Large intestine (tissue), 3 donors: Measurements from ENCODE around the gene FYB1. TPM values are rescaled to one million over a fixed set of nuclear protein-coding genes. Genes with fewer than 3 reads are reported as not detected.

Source experiments
- DNase-seq, 2 donors: peaks; one replicate each; pipeline versions ENCODE4 v3.0.0 to v3.0.0-alpha.2; 2013
- H3K27ac ChIP-seq: one replicate; pipeline ENCODE4 v1.5.1; 2013; ENCODE audit warnings: low read length
- H3K27me3 ChIP-seq: 2 replicates; pipeline ENCODE4 v1.6.1; 2013; ENCODE audit warnings: low read length; ENCODE audit not compliant: control insufficient read depth, insufficient read depth
- H3K36me3 ChIP-seq: 2 replicates; pipeline ENCODE4 v1.6.1; 2013; ENCODE audit warnings: low read length; ENCODE audit not compliant: control insufficient read depth, insufficient read depth
- H3K4me1 ChIP-seq: one replicate; pipeline ENCODE4 v1.6.1; 2013; ENCODE audit warnings: low read length; ENCODE audit not compliant: control insufficient read depth, insufficient read depth
- H3K4me3 ChIP-seq: one replicate; pipeline ENCODE4 v1.5.1; 2013; ENCODE audit warnings: low read length
- H3K9me3 ChIP-seq: one replicate; pipeline ENCODE4 v1.6.1; 2013; ENCODE audit warnings: mild to moderate bottlenecking, low read depth, low read length, moderate library complexity; ENCODE audit not compliant: control insufficient read depth
- WGBS: methylation state at CpG from one replicate; pipeline ENCODE4 v1.1.5; 2013; ENCODE audit warnings: low lambda C conversion rate; ENCODE audit not compliant: insufficient coverage; 5-methylcytosine and 5-hydroxymethylcytosine counted together
- polyA plus RNA-seq: library from polyadenylated mRNA; unstranded; fragments of 120-200 nt; gene quantifications from one replicate; pipeline ENCODE4 v1.2.1, GENCODE V29; 2013

Gene FYB1
- polyA plus RNA-seq, 1 donor, result 6.8 TPM

- Histone ChIP-seq H3K4me3 (no peak overlapping the region), H3K9me3 (no peaks in the 10 kb centered on the region), H3K27me3 (no peaks in the 10 kb centered on the region), H3K36me3 (no peaks in the 10 kb centered on the region), H3K4me1 (no peaks in the 10 kb centered on the region), H3K27ac (no peak overlapping the region)
- WGBS, result 100% methylated on average over 1 of the region's 2 CpGs
- no peak for DNase-seq
These were observed 60.6 kb downstream of the FYB1 start for GRCh38 chr5:39158786-39159185.

DNA sequence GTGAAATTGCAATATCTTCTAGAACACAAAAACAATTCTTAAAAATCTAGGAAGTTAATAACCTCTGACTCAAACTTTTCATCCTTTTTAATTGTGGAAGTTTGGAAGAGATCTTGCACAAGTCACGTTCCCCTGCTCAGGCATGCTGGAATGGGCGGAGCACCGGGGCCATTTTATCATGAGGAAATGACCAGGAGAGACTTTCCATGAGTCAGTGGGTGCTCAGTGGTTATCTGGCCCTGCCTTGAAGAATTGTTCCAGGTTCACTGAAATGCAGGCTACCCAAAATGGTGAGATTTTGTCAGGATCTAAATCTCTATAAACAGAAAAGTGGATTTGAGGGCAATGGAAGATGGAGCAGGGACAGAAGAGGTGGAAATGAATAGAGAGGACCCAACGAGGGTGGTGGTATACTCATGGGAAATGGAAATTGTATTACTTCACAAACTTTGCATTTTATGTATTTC is 61.2 kb downstream of the FYB1 start:
- Histone ChIP-seq H3K27ac (no peak overlapping the region), H3K4me3 (no peak overlapping the region), H3K27me3 (no peaks in the 10 kb centered on the region), H3K9me3 (no peaks in the 10 kb centered on the region), H3K4me1 (no peaks in the 10 kb centered on the region), H3K36me3 (no peaks in the 10 kb centered on the region)
- WGBS, result no CpG with 5 or more reads among the region's 4 CpGs
- DNase-seq, result no peak

DNA sequence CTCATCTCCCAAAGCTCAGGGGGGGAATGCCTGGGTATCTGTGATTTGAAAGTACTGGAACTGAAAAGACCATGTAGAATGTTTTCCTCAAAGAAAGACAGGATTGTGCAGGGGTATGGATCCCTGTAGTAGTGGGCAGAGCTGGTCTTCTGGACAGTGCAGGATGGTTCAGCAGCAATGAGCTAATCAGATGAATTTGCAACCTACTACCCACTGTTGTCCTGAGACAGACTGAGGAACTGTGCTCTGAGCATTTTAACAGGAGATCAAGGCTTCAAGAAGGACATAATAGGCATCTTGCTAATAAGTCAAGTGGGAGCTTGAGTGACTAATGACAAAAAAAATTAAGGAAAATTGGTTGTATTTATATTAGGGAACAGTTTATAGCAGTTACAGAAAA is 61.7 kb downstream of the FYB1 start:
- no peak overlapping the region for H3K27ac ChIP-seq

DNA sequence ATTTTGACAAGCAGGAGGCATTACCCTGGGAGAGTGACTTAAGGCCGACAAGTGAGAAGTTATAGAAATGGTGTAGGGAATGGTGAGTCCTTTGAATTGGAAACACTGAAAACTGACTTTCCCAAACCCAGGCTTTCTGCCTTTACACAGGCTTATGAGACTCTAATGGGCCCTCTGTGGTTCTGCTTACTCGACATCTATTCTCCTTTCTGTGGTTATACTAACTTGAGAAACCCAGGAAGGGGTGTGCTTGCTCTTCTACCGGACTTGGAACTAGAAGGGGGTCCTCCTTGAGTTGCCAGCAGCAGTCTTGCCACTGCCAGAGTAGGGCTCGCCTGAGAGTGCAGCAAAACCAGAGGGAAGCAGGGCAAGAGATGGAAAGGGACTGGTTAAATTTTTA is 63.3 kb downstream of the FYB1 start:
- H3K27me3 ChIP-seq, result no peaks in the 10 kb centered on the region
- no peak for DNase-seq
- no peak overlapping the region for H3K4me3 ChIP-seq
- H3K27ac ChIP-seq, result no peak overlapping the region
- no peaks in the 10 kb centered on the region for H3K36me3 ChIP-seq
- H3K4me1 ChIP-seq, result no peaks in the 10 kb centered on the region
- WGBS, result 43% methylated on average over 1 of the region's 4 CpGs
- H3K9me3 ChIP-seq, result no peaks in the 10 kb centered on the region

More for the DNA sequence above, 61.7 kb downstream of the FYB1 start:
- Histone ChIP-seq H3K9me3 (no peaks in the 10 kb centered on the region), H3K27me3 (no peaks in the 10 kb centered on the region), H3K4me1 (no peaks in the 10 kb centered on the region), H3K36me3 (no peaks in the 10 kb centered on the region), H3K4me3 (no peak overlapping the region)
- no peak for DNase-seq

GRCh38 chr5:39151745-39152144 is 67.6 kb downstream of the FYB1 start:
- Histone ChIP-seq H3K27ac (no peak overlapping the region), H3K4me3 (no peak overlapping the region), H3K4me1 (no peaks in the 10 kb centered on the region), H3K27me3 (no peaks in the 10 kb centered on the region), H3K9me3 (no peaks in the 10 kb centered on the region), H3K36me3 (no peaks in the 10 kb centered on the region)
- DNase-seq, result no peak
- no CpG with 5 or more reads among the region's 2 CpGs for WGBS

- no peaks in the 10 kb centered on the region for H3K4me1 ChIP-seq
- WGBS, result 100% methylated on average over 1 of the region's 4 CpGs
These were observed 69.4 kb downstream of the FYB1 start for GRCh38 chr5:39149966-39150365.

DNA sequence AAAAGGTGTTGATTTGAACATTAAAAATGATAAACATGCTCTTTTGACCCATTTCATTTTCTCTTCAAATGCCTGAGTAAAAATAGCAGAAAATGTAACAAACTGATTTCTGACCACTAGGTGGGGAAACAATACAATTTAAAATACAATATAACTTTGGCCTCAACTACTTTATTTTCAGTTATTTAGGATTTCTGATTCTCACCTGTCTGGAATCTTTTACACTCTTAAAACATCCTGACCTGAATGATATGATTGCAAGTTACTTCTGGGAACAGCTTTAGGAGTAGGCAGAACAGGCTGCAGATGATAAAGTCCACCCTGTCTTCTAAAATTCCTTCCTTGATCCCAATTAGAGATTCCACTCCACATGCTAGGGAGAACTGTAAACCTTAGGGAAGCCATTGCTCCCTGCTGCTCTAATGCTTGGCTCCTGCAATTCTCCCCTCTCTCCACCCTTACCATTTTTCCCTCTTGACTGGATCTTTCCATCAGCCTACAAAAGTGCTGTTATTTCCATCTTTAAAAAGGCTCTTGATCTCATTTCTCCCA is 70.3 kb downstream of the FYB1 start:
- H3K4me1 ChIP-seq, result no peaks in the 10 kb centered on the region
- H3K27me3 ChIP-seq, result no peaks in the 10 kb centered on the region
- H3K9me3 ChIP-seq, result no peaks in the 10 kb centered on the region
- no peaks in the 10 kb centered on the region for H3K36me3 ChIP-seq
- DNase-seq, result peak in 1 of 2 donors; percentile 13
- no peak overlapping the region for H3K27ac ChIP-seq
- no peak overlapping the region for H3K4me3 ChIP-seq

More at GRCh38 chr5:39149966-39150365, 69.4 kb downstream of the FYB1 start:
- Histone ChIP-seq H3K27me3 (no peaks in the 10 kb centered on the region), H3K4me3 (no peak overlapping the region), H3K36me3 (no peaks in the 10 kb centered on the region), H3K27ac (no peak overlapping the region), H3K9me3 (no peaks in the 10 kb centered on the region)
- DNase-seq, result no peak

DNA sequence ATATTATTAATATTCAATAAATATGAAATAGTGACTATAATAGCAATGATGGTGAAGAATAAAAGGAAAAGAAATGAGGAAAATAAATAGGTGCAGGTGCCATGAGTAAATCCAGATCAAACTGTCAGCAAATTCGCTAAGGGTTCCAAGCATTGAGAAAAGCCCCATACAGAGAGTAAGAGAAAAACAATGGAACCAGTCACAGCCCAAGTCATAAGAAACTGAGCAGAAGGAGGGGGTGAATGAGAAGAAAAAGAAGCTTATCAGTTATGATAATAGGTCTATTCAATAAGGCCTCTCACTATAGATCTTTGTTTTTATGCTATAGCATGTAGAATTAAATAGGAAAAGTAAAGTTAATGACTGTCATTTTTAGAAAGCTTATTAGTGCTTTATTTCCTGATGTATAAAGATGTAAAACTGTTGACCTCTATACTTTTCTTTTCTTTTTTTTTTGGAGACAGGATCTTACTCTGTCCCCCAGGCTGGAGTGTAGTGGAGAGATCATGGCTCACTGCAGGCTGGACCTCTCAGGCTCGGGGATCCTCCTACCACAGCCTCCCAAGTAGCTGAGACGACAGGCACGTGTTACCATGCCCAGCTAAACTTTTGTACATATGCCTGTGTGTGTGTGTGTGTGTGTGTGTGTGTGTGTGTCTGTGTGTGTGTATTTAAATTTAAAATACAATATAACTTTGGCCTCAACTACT is 72.4 kb downstream of the FYB1 start:
- no peak for DNase-seq
- H3K4me1 ChIP-seq, result no peaks in the 10 kb centered on the region
- peaks cover 3% of the 10 kb centered on the region for H3K27me3 ChIP-seq
- H3K27ac ChIP-seq, result no peak overlapping the region
- no peaks in the 10 kb centered on the region for H3K36me3 ChIP-seq
- no peaks in the 10 kb centered on the region for H3K9me3 ChIP-seq
- 50% methylated on average over 1 of the region's 4 CpGs for WGBS
- no peak overlapping the region for H3K4me3 ChIP-seq

DNA sequence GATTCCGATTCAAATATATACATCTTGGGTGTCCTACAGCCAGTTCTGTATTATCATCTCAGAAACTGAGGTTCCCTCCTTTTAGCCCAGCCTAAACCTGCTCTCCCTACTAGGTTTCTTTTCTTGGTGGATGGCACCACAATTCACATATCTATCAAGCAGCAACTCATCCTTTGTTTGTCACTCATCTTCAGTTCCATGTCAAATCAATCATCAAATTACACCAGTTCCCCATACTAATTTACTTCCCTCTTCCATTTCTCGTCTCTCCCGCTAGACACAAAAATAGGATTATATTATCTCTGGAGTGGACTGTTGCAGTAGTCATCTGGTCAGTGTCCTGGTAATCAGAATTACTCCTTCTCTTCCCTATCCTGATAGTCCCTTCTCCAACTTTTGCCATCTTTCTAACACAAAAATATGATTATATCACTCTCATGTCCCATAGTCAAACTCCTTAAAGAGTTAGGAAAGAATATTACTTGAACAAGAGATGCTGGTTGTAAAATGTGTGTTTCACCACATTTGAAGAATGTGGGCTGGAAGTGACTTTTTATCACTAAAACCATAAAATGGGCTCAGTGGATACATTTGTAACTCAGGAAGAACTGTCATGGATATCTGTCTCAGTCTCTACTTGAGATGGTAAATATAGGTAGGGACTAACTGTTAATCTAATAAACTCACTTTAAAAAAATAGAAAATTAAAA is 76.1 kb downstream of the FYB1 start:
- Histone ChIP-seq H3K27ac (no peak overlapping the region), H3K36me3 (no peaks in the 10 kb centered on the region), H3K27me3 (peaks cover 3% of the 10 kb centered on the region), H3K9me3 (no peaks in the 10 kb centered on the region), H3K4me3 (no peak overlapping the region), H3K4me1 (no peaks in the 10 kb centered on the region)
- 100% methylated on average over 2 of the region's 3 CpGs for WGBS
- DNase-seq, result no peak

GRCh38 chr5:39140558-39141168 is 78.7 kb downstream of the FYB1 start:
- Histone ChIP-seq H3K27ac (no peak overlapping the region), H3K36me3 (no peaks in the 10 kb centered on the region), H3K9me3 (no peaks in the 10 kb centered on the region), H3K4me3 (no peak overlapping the region), H3K4me1 (no peaks in the 10 kb centered on the region), H3K27me3 (peaks cover 3% of the 10 kb centered on the region)
- DNase-seq, result no peak
- 83% methylated on average over 2 of the region's 7 CpGs for WGBS
